Endothelial cell of hepatic sinusoid (primary cell): ENCODE data around the gene RBM6.
"Not testable (repeated sequence)": the region's sequence is repeated elsewhere in the genome, so short reads cannot be mapped to it uniquely, and the experiment has no call there.

ENCODE experiments used
- in situ Hi-C: cut with HindIII; loops from 2 replicates; pipeline ENCODE4 v1.10.0; 2017; ENCODE audit warnings: low sequenced_read_pairs

The RBM6 gene

DNA sequence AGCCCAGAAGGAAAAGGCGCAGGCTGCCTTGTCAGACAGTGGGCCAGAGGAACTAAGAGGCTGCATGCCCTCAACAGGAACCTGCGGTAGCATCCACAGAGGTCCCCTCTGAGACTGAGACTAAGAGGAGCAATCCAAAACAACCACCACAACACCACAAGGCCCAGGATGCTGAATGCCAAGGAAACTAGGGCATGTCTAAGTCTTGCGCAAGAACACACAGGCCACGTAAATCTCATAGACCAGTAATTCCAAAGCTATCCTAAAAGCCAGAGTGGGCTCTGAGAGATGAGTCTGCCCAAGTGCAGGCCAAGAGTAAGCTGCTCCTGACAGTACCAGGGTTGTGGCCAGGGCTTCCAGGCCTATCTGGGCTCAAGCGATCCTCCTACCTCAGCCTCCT lies 23.3 kb upstream of the RBM6 start:
- in situ Hi-C loops: no loop called here

DNA sequence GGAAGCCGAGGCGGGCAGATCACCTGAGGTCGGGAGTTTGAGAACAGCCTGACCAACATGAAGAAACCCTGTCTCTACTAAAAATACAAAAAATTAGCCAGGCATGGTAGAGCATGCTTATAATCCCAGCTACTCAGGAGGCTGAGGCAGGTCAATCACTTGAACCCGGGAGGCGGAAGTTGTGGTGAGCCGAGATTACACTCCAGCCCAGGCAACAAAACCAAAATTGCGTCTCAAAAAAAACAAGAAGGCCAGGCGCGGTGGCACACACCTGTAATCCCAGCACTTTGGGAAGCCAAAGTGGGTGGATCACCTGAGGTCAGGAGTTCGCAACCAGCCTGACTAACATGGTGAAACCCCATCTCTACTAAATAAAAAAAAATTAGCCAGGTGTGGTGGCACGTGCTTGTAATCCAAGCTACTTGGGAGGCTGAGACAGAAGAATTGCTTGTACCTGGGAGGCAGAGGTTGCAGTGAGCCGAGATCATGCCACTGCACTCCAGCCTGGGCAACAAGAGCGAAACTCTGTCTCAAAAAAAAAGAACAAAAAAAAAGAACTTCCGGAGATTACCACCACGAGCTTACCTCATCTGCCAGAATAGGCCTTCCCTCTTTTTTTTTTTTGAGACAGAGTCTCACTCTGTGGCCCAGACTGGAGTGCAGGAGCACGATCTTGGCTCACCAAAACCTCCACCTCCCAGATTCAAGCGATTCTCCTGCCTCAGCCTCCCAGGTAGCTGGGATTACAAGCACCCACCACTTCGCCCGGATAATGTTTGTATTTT lies 22.0 kb upstream of the RBM6 start:
- in situ Hi-C loops: not testable (repeated sequence)

DNA sequence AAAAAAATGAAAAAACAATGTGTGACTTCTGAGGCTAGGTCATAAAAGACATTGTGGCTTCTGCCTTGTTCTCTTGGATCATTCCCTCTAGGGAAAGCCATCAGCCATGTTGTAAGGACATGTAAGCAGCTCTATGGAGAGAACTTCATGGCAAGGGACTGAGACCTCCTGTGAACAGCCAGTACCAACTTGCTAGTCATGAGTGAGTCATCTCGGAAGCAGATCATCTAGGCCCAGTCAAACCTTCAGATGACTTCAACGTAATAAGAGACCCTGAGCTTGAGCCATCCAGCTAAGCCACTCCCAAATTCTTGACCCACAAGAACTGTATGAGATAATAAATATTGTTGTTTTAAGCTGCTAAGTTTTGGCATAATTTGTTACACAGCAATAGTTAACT lies 15.3 kb upstream of the RBM6 start:
- in situ Hi-C loops: no loop called here

DNA sequence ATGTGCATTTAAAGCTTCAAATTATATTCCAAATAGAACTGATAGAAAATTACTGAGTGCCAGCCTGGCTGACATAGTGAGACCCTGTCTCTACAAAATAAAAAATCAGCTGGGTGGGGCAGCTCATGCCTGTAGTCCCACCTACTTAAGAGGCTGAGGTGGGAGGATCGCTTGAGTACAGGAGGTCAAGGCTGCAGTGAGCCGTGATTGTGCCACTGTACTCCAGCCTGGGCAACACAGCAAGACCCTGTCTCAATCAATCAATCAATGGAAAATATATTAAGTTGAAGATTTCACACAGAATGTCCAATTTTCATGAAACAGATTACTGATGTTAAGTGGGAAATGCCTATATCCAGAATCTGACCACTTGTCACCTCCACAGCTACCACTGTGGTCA lies 14.5 kb upstream of the RBM6 start:
- in situ Hi-C loops: no loop called here

DNA sequence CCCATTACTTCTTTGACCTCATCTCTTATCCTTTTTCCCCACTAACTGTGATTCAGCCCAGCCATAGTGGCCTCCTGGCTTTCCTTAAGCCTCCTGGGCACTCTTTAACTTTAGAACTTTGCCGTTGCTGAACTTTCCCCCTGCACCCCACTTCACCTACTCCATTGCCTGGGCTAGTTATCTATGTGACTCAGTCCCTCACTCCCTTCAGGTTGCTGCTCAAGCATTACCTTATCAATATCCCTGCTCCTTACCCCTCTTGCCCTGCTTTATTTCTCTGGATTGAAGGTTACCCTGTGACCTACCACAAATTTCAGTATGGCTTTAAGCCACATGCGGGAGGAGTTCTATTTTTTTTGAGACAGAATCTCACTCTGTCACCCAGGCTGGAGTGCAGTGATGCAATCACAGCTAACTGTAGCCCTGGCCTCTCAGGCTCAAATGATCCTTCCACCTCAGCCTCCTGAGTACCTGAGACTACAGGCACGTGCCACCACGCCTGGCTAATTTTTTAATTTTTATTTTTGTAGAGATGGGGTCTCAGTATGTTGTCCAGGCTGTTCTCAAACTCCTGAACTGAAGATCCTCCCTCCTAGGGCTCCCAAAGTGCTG lies 13.7 kb upstream of the RBM6 start:
- in situ Hi-C loops: no loop called here

DNA sequence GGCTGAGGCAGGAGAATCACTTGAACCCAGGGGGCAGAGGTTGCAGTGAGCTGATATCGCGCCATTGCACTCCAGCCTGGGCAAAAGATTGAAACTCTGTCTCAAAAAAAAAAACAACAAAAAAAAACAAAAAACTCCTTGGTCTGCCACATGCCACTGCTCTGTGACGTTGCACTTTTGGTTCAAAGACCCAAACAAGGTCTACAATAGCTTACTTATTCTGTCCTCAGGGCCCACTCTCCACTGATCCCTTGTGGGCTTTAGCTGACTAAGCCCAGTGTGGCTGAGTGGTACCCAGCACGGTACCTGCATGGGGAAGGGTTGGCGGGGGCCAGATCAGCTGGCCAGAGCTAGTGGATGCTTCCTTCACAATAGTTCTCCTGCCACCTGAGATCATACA lies 12.2 kb upstream of the RBM6 start:
- in situ Hi-C loops: no loop called here

DNA sequence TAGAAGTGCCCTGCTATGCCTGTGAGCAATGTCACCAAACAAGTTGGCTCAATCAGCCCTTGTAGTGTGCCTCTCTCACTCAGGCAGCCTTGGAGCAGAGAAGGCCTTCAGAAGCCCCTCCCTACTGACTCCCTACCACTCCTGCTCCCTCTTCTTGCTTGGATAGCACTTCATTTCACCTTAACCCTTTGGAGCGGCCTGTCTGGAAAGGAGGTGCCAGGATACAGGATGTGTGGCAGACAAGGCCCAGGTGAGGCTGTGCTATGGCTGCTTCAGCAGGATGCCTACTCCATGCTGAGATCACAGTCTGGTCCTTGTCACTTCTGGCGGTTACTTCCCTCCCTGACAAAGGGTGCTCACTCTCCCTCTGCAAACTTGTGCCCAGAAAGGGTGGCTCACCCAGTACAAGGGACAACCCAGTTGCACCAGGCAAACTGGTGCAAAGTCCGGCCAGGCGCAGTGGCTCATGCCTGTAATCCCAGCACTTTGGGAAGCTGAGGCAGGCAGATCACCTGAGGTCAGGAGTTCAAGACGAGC lies 11.4 kb upstream of the RBM6 start:
- in situ Hi-C loops: no loop called here

DNA sequence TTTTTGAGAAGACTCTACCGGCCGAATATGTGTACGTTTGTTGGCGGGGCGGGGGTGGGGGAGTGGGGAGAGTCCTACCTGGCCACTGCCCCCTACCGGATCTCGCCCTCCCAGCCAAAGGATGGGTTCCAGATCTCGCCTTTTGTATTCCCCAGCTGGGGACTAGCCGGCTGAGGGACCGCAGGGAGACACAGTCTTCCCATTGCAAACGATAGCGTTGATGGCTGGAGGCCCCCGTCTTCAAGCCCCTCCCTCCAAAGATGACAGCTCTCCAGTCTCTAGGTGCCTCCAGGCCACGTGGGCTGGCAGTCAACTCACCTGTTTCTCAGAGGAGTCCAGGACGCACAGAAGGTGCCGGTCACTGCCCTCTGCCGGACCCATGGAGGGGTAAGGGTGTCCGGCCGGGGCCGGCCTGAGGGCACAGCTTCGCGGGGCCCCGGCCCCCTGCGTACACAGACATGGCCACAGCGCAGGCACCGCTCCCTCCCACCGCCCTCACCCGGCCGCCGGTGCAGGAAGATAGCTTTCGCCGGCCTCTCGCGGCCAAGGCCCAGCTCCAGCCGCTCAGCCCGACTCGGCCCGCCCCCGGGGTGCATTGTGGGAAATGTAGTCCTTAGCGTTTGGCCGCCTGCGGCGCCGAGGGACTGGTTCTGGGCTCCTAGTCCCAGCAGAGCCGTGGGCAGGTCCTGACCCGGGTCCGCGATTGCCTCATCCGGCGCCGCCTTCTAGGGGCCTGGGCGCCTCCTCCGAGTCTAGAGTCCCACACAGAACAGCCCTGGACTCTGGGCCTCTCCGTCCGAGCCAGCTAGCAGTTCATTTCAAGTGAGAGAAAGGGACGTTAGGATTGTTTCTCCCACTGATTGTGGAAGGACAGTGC lies 10.4 kb upstream of the RBM6 start, which contains the start of gene MON1A:
Gene MON1A (minus strand): TSS at position 521 of the 877 bp plus-strand sequence. CDS start 16,465 bp downstream, outside the sequence.
- in situ Hi-C loops: no loop called here

DNA sequence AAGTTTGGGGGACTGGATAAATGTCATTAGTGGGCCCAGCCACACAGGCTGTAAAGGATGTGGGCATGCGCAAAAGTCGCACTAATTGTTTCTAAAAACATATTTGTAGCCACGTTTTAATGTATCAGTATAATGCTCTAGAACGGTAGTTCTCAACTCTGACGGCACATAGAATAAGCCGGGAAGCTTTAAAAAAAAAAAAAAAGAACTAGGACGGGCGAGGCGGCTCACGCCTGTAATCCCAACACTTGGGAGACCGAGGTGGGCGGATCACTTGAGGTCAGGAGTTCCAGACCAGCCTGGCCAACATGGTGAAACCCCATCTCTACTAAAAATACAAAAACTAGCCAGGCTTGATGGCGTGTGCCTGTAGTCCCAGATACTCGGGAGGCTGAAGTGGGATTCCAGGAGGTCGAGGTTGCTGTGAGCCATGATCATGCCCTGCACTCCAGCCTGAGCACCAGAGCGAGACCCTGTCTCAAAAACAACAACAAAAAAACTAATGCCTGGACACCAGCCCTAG lies 9.7 kb upstream of the RBM6 start:
- in situ Hi-C loops: no loop called here

DNA sequence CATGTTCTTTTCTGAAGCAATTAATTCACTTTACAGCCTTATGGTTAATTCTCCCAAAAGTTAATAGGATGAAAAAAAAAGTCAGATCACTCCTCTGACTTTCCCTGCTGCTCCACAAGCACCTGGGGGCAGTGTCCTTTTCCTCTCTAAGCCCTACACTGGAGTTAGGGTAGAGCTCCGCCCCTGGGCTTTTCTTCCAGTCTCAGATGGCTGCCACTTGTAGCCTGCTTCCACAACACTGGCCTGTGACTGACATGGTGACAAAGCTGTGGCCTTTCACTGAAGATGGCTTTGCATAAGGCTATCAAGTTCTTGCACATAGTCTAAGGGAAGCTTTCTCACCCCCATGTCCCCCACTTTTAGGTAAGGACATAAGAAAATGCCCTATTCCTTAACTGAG lies 9.0 kb upstream of the RBM6 start:
- in situ Hi-C loops: no loop called here

DNA sequence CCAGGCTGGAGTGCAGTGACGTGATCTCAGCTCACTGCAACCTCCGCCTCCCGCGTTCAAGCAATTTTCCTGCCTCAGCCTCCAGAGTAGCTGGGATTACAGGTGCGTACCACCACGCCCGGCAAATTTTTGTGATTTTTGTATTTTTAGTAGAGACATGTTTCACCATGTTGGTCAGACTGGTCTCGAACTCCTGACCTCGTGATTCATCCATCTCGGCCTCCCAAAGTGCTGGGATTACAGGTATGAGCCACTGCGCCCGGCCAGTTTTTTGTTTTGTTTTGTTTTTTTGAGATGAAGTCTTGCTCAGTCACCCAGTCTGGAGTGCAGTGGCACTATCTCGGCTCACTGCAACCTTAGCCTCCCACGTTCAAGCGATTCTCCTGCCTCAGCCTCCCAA lies 7.7 kb upstream of the RBM6 start:
- in situ Hi-C loops: not testable (repeated sequence)

DNA sequence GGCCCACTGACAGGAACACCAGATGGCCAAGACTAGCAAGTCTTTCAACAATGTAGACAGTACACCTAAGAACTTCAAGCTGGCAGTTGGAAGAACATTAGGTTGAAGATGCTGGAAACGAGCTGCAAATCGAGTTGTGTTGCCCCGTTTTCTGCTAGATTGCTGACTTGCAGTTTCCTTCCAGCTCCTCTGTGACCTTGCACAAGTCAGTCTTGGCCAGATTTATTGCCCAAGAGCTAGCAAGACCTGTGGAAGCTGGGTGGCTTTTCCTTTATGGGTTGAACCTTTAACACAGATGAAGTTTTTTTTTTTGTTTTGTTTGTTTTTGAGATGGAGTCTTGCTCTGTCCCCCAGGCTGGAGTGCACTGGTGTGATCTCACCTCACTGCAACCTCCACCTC lies 2.9 kb upstream of the RBM6 start:
- in situ Hi-C loops: no loop called here

DNA sequence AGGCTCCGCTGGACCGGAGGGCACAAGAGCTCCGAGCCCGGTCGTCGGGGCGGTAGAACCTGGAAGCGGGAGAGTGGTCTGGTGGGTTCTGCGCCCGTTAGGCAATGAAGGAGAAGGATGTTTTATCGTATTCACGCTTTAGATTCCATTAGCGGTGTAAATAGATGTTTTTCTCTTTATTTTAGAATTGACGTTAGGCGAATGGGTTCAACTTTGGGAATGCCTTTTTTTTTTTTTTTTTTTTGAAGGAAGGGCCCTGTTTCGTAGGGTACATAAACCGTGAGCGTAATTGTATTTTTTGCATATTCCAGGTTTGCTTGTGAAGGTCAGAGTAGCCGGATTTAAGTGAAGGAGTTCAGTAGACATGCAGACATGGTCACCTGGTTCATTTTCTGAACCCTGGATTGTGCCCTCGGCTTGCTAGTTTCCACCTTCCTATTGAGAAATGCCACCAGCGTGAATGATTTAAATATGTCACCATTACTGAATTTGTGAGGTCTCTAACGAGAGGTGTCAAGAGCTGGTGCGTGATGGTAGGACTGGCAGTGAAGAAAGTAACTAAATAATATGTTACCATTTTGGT lies 808 bp downstream of the RBM6 start:
- in situ Hi-C loops: no loop called here

DNA sequence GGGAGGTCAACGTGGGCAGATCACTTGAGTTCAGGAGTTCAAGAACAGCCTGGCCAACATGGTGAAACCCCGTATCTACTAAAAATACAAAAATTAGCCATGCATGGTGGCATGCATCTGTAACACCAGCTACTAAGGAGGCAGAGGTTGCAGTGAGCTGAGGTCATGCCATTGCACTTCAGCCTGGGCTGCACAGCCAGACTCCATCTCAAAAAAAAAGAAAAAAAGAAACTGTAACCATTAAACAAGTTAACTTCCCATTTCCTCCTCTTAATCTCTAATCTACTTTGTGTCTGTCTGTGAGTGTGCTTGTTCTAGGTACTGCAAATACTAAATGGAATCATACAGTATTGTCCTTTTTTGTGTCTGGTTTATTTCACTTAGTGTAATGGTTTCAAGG lies 2.7 kb downstream of the RBM6 start:
- in situ Hi-C loops: no loop called here

DNA sequence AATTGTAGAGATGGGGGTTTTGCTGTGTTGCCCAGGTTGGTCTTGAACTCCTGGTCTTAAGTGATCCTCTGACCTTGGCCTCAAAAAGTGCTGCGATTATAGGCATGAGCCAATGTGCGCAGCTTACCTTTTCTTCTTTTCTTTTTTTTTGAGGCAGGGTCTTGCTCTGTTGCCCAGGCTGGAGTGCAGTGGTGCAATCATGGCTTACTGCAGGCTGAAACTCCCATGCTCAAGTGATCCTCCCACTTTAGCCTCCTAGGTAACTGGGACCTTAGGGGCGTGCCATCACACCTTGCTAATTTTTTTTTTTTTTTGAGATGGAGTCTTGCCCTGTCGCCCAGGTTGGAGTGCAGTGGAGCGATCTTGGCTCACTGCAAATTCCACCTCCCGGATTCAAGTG lies 13.0 kb downstream of the RBM6 start:
- in situ Hi-C loops: loop anchor here (25.0 kb wide), 1 partner anchor 91 kb away; the partner anchor contains the start of genes CAMKV and TRAIP

DNA sequence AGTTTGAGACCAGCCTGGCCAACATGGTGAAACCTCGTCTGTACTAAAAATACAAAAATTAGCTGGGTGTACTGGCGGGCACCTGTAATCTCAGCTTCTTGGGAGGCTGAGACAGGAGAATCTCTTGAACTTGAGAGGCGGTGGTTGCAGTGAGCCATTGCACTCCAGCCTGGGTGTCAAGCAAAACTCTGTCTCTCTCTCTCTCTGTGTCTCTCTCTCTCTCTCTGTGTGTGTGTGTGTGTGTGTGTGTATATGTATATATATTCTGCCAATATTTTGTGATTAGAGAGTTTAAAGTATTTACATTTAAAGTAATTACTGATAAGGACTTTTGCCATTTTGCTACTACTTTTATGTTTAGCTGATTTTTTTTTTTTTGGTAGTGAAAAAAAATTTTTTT lies 15.7 kb downstream of the RBM6 start:
- in situ Hi-C loops: loop anchor here (25.0 kb wide), 1 partner anchor 93 kb away; the partner anchor contains the start of genes CAMKV and TRAIP

DNA sequence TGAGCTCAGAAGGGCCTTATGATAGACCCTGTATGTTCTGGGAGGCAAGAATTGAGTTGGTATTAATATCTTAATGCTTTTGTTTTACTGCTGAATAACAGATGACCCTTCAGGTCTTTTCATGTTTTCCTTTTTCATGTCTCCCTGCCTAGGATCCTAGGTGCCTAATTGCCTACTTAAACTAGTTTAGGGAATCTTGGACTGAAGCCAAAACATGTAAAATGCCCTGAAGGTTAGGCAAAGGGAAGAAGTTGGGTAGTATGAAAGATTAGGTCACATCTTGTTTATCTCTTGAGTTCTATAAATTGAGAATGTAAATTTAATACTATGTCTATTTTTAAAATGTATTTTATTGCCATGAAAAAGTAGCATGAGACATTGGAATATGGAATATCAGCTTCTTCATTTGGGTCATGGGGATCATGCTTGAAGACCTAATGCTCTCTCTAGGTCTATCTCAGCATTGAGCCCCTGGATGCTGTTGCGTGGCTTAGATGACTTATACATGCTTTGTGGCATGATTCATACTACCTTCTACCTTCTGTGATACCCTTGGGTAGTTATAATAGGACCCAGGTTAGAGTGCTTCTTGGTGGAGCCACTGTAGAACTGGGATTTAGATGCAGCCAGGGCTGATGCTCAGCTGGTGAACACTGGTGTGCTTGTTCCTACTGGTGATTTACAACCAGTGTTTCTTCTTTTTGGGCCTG lies 26.4 kb downstream of the RBM6 start:
- in situ Hi-C loops: loop anchor here (25.0 kb wide), 1 partner anchor 104 kb away; the partner anchor contains the start of genes CAMKV and TRAIP

DNA sequence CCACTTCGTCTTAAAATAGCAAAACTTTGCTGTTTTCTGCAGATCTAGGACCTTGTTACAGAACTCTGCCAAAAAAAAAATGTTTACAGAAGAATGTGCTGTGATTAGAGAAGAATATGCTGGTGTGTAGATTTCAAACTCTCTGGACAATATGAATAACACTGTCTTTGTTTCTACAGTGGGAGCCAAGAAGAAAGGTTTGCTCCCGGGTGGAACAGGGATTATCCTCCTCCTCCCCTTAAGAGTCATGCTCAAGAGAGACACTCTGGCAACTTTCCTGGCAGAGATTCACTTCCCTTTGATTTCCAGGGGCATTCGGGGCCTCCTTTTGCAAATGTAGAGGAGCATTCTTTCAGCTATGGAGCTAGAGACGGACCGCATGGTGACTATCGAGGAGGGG lies 27.3 kb downstream of the RBM6 start:
- in situ Hi-C loops: loop anchor here (25.0 kb wide), 1 partner anchor 105 kb away; the partner anchor contains the start of genes CAMKV and TRAIP

DNA sequence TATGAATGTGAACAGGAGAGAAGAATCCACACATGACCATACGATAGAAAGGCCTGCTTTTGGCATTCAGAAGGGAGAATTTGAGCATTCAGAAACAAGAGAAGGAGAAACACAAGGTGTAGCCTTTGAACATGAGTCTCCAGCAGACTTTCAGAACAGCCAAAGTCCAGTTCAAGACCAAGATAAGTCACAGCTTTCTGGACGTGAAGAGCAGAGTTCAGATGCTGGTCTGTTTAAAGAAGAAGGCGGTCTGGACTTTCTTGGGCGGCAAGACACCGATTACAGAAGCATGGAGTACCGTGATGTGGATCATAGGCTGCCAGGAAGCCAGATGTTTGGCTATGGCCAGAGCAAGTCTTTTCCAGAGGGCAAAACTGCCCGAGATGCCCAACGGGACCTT lies 28.4 kb downstream of the RBM6 start:
- in situ Hi-C loops: loop anchor here (25.0 kb wide), 1 partner anchor 106 kb away; the partner anchor contains the start of genes CAMKV and TRAIP

DNA sequence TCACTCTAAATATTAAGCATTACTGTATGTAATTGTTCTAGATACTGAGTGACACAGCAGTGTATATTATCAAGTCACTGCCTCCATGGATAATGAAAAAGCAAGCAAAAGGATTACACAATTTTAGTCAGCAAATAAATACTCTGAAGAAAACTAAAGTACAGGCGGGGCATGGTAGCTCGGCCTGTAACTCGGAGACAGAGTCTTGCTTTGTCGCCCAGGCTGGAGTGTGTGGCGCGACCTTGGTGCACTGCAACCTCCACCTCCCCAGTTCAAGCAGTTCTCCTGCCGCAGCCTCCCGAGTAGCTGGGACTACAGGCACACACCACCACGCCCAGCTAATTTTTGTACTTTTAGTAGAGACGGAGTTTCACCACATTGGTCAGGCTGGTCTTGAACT lies 32.7 kb downstream of the RBM6 start:
- in situ Hi-C loops: loop anchor here (25.0 kb wide), 1 partner anchor 110 kb away; the partner anchor contains the start of genes CAMKV and TRAIP
